ENCODE results near the gene ZNF644.
"Not testable (repeated sequence)": the region's sequence is repeated elsewhere in the genome, so short reads cannot be mapped to it uniquely, and the experiment has no call there.

DNA sequence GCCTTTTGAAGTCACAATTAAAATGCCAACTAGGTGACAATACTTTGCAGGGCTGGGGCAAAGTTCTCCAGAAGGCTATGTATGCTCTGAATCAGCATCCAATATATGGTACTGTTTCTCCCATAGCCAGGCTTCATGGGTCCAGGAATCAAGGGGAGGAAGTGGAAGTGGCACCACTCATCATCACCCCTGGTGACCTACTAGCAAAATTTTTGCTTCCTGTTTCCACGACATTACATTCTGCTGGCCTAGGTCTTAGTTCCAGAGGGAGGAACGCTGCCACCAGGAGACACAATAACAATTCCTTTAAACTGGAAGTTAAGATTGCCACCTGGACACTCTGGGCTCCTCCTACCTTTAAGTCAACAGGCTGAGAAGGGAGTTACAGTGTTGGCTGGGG is 22.9 kb upstream of the ZNF644 start:
- TF ChIP-seq, protein P1, sequence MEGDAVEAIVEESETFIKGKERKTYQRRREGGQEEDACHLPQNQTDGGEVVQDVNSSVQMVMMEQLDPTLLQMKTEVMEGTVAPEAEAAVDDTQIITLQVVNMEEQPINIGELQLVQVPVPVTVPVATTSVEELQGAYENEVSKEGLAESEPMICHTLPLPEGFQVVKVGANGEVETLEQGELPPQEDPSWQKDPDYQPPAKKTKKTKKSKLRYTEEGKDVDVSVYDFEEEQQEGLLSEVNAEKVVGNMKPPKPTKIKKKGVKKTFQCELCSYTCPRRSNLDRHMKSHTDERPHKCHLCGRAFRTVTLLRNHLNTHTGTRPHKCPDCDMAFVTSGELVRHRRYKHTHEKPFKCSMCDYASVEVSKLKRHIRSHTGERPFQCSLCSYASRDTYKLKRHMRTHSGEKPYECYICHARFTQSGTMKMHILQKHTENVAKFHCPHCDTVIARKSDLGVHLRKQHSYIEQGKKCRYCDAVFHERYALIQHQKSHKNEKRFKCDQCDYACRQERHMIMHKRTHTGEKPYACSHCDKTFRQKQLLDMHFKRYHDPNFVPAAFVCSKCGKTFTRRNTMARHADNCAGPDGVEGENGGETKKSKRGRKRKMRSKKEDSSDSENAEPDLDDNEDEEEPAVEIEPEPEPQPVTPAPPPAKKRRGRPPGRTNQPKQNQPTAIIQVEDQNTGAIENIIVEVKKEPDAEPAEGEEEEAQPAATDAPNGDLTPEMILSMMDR (IDR thresholded peaks at IDR 0.05) = not testable (repeated sequence)
- not testable (repeated sequence) for TF ChIP-seq EZH2 (IDR thresholded peaks at IDR 0.05)

Measured in neural progenitor cell (in vitro differentiated cells).